B cell (primary cell): ENCODE measurements around the gene NTN5.

Experiments used
- EZH2 ChIP-seq: IDR thresholded peaks from 2 replicates; pipeline ENCODE4 v1.6.1; 2012; ENCODE audit warnings: borderline replicate concordance, low read depth, mild to moderate bottlenecking, moderate library complexity, low read length; ENCODE audit not compliant: insufficient read depth, poor library complexity, severe bottlenecking
- TF ChIP-seq, protein P1 (sequence below): fragments of 200-600 bp; IDR thresholded peaks from one replicate; pipeline ENCODE4 v1.8.0; 2022; ENCODE audit warnings: antibody characterized with exemption, mild to moderate bottlenecking

DNA sequence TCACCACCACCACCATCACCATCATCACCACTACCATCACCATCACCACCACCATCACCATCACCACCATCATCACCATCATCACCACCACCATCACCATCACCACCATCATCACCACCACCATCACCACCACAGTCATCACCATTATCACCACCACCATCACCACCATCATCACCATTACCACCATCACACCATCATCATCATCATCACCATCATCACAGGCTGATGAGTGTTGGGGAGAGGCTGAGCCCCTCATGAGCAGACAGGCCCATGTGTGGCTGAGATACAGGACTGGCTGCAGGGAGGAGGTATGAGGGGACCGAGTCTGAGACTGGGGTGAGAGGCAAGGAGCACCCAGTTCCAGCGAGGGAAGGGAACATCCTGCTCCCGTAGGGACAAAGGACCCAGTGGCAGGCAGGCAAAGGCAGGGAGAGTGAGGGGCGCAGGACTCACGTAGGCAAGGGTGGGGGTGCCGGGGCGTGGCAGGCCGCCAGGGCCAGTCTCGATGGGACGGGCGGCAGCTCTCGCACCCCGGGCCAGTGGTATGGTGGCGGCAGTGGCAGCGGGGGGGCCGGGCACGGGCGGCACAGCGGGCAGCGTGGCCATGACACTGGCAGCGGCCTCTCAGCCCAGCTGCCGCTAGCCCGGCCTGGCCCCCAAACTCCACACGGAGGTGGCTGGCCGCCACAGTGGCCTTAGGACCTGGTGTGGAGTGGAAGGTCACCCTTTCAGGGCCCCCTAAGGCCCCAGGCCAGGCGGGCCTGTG is 2.7 kb downstream of the NTN5 start:
- TF ChIP-seq, protein P1, sequence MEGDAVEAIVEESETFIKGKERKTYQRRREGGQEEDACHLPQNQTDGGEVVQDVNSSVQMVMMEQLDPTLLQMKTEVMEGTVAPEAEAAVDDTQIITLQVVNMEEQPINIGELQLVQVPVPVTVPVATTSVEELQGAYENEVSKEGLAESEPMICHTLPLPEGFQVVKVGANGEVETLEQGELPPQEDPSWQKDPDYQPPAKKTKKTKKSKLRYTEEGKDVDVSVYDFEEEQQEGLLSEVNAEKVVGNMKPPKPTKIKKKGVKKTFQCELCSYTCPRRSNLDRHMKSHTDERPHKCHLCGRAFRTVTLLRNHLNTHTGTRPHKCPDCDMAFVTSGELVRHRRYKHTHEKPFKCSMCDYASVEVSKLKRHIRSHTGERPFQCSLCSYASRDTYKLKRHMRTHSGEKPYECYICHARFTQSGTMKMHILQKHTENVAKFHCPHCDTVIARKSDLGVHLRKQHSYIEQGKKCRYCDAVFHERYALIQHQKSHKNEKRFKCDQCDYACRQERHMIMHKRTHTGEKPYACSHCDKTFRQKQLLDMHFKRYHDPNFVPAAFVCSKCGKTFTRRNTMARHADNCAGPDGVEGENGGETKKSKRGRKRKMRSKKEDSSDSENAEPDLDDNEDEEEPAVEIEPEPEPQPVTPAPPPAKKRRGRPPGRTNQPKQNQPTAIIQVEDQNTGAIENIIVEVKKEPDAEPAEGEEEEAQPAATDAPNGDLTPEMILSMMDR: no peak
- no peak for TF ChIP-seq EZH2
